AG20443 (cell line): ENCODE results near the gene THAP4.

ENCODE experiments used
- DNase-seq: peaks from one replicate; pipeline ENCODE4 v3.0.0; 2012; ENCODE audit warnings: low spot score, mixed read lengths

The THAP4 gene

GRCh38 chr2:241547781-241548450, 89.0 kb downstream of the THAP4 start:
- DNase-seq: peak; percentile 11

GRCh38 chr2:241546771-241547498, 90.0 kb downstream of the THAP4 start:
- DNase-seq: peak; percentile 83

GRCh38 chr2:241545523-241546473, 91.2 kb downstream of the THAP4 start:
- no peak for DNase-seq

- peak; percentile 80 for DNase-seq
Measured at GRCh38 chr2:241545106-241545505, 91.9 kb downstream of the THAP4 start.

- peak; percentile 5 for DNase-seq
Measured at GRCh38 chr2:241542278-241542605, 94.7 kb downstream of the THAP4 start.

GRCh38 chr2:241541564-241542277, 95.2 kb downstream of the THAP4 start:
- peak; percentile 30 for DNase-seq

GRCh38 chr2:241540771-241541561, 96.0 kb downstream of the THAP4 start:
- DNase-seq: peak; percentile 94

- DNase-seq: peak; percentile 24
Measured at GRCh38 chr2:241540401-241540770, 96.6 kb downstream of the THAP4 start.

GRCh38 chr2:241539616-241540374, 97.2 kb downstream of the THAP4 start:
- peak; percentile 6 for DNase-seq

GRCh38 chr2:241538838-241539615, 97.9 kb downstream of the THAP4 start:
- DNase-seq: no peak

GRCh38 chr2:241535871-241536655, 100.9 kb downstream of the THAP4 start:
- DNase-seq: no peak

GRCh38 chr2:241534701-241535375, 102.1 kb downstream of the THAP4 start:
- DNase-seq: no peak
